Measurements from ENCODE around the gene STXBP6. TPM values are rescaled to one million over a fixed set of nuclear protein-coding genes. Genes with fewer than 3 reads are reported as not detected.

Gene STXBP6
- total RNA-seq, 1 experiment from 2014 or later, result 32.2 TPM

DNA sequence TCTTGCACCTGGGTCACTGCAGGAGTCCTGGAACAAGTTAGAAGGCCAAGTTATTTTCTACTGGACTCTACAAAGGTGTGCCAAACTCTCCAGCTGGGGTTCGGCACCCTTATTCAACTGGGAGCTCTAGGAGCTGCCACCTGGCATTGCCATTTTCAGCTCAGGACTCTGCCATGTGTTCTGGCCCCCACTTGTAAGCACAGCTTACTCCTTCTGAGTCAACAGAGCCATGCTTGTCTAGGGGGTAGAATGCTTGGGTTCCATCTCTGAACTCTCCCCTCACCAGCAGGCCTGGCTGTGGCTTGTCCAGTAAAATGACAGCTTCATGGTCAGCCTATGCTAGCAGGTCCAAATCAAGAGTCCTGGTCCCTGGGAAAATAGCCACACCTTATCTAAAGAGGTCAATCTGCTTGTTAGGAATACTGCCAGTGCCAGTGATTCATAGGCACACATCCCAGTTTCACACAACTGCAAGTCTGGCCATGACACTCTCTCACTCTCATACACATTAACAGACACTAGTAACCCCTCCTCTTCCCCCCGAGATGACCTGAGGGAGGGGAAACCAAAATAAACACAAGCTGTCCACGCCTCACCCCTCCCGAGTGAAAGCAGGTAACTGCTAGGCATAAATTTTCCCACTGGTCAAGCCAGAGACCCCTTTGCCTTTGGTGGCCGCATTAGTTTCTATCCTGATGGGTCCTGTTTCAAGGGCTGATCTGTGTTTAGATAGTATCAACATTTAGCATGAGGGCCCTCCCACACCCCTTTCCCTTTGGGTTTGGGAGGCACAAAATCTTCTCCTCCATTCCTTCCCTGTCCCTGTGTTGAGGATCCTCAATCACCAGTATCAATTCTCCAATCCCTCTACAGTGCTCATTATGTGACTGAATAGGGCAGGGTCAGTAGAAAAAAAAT is 233.7 kb downstream of the STXBP6 start:
- no peak overlapping the region for H3K4me3 ChIP-seq (ENCODE audit: low read depth, low read length)
- CTCF ChIA-PET, result interaction anchor here (0.8 to 2.5 kb wide), 3 partner anchors 9 to 421 kb away, joined by 4 to 13 read pairs (median 4); no protein-coding TSS in a partner anchor
- Mint-ChIP-seq H3K9me3 (ENCODE audit: unreplicated experiment) (no peaks in the 10 kb centered on the region), H3K4me3 (ENCODE audit: unreplicated experiment) (peak overlapping the region; percentile 1), H3K36me3 (ENCODE audit: insufficient read depth, unreplicated experiment) (peaks cover 17% of the 10 kb centered on the region), H3K4me1 (ENCODE audit: low read depth, unreplicated experiment) (peaks cover 33% of the 10 kb centered on the region), H3K27me3 (ENCODE audit: insufficient read depth, unreplicated experiment) (no peaks in the 10 kb centered on the region), H3K27ac (ENCODE audit: unreplicated experiment) (peak overlapping the region; percentile 32)
- TF ChIP-seq, protein P1, sequence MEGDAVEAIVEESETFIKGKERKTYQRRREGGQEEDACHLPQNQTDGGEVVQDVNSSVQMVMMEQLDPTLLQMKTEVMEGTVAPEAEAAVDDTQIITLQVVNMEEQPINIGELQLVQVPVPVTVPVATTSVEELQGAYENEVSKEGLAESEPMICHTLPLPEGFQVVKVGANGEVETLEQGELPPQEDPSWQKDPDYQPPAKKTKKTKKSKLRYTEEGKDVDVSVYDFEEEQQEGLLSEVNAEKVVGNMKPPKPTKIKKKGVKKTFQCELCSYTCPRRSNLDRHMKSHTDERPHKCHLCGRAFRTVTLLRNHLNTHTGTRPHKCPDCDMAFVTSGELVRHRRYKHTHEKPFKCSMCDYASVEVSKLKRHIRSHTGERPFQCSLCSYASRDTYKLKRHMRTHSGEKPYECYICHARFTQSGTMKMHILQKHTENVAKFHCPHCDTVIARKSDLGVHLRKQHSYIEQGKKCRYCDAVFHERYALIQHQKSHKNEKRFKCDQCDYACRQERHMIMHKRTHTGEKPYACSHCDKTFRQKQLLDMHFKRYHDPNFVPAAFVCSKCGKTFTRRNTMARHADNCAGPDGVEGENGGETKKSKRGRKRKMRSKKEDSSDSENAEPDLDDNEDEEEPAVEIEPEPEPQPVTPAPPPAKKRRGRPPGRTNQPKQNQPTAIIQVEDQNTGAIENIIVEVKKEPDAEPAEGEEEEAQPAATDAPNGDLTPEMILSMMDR (IDR thresholded peaks at IDR 0.05; ENCODE audit: insufficient read depth in 1 of 2, low read depth in 1 of 2, low read length in 1 of 2, severe bottlenecking in 1 of 2, unreplicated experiment in 1 of 2), result no peak
- DNase-seq, result peak; percentile 44 to 77
- 0 out of 2 replicates have a peak, but pooled peaks cover 2% of the 10 kb centered on the region for H3K36me3 ChIP-seq (ENCODE audit: control insufficient read depth, insufficient read depth, low read length)
- no TSS peak for BruUV-seq (replicated peaks)
- no peaks in the 10 kb centered on the region for H3K27me3 ChIP-seq (replicated peaks; ENCODE audit: control insufficient read depth, insufficient read depth, low read length)
- H3K4me1 ChIP-seq, result peaks cover 67% of the 10 kb centered on the region
- intact Hi-C loops (cut with micrococcal nuclease; ENCODE audit: unreplicated experiment), result loop anchor here (5.0 kb wide), 2 partner anchors 71 to 136 kb away; no protein-coding TSS in a partner anchor
- no peaks in the 10 kb centered on the region for H3K9me3 ChIP-seq
- POLR2A ChIA-PET, result no interaction called here

DNA sequence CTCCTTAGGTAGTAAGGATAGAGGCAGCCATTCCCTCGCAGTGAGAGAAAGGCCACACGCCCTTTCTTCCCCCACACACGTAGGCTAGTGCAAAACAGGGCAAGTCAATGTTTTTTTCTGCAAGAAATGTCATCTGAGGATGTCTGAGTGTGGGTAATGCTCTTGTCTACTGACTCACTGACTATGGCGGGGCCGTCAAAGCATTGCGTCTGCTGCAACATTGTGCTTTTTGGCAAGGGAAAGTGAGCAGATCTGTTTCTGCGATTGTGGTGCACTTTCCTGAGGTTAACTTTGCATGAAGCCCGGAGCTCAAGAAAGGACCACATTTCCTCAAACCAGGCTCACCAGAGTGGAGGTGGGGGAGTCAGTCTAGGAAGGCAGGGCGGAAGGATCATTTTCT is 234.4 kb downstream of the STXBP6 start:
- no peaks in the 10 kb centered on the region for H3K9me3 Mint-ChIP-seq (ENCODE audit: unreplicated experiment)
- TF ChIP-seq, protein P1 (IDR thresholded peaks at IDR 0.05; ENCODE audit: insufficient read depth in 1 of 2, low read depth in 1 of 2, low read length in 1 of 2, severe bottlenecking in 1 of 2, unreplicated experiment in 1 of 2), result no peak
- Histone ChIP-seq H3K9me3 (no peaks in the 10 kb centered on the region), H3K27me3 (replicated peaks; ENCODE audit: control insufficient read depth, insufficient read depth, low read length) (no peaks in the 10 kb centered on the region), H3K4me3 (ENCODE audit: low read depth, low read length) (no peak overlapping the region), H3K4me1 (peaks cover 66% of the 10 kb centered on the region), H3K36me3 (ENCODE audit: control insufficient read depth, insufficient read depth, low read length) (0 out of 2 replicates have a peak, but pooled peaks cover 2% of the 10 kb centered on the region)
- intact Hi-C loops (cut with micrococcal nuclease; ENCODE audit: unreplicated experiment), result loop anchor here (5.0 kb wide), 2 partner anchors 72 to 137 kb away; no protein-coding TSS in a partner anchor
- BruUV-seq (replicated peaks), result no TSS peak
- H3K27ac Mint-ChIP-seq (ENCODE audit: unreplicated experiment), result peak overlapping the region; percentile 32
- DNase-seq, result no peak
- no peak overlapping the region for H3K4me3 Mint-ChIP-seq (ENCODE audit: unreplicated experiment)
- ChIA-PET CTCF (interaction anchor here (0.8 to 1.0 kb wide), 2 partner anchors 226 to 422 kb away, joined by 4 read pairs; no protein-coding TSS in a partner anchor), POLR2A (no interaction called here)
- no peaks in the 10 kb centered on the region for H3K27me3 Mint-ChIP-seq (ENCODE audit: insufficient read depth, unreplicated experiment)
- H3K4me1 Mint-ChIP-seq (ENCODE audit: low read depth, unreplicated experiment), result peaks cover 35% of the 10 kb centered on the region
- peaks cover 18% of the 10 kb centered on the region for H3K36me3 Mint-ChIP-seq (ENCODE audit: insufficient read depth, unreplicated experiment)

DNA sequence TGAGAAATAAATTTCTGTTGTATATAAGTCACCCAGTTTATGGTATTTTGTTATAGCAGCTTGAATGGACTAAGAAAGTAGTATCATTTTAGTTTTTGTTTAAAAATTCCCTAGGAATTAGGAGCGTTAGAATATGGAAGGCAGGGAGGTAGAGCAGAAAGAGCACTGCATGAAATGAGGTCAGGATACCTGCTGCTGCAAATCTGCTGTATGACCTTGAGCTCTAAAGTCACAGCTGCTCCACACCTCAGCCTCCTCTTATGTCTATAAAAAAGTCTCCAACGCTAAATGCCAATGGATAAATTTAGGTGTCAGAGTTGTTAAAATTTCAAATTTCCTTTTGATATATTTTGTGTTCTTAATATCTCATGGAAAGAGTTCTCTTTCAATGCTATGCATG is 235.0 kb downstream of the STXBP6 start:
- TF ChIP-seq, protein P1 (IDR thresholded peaks at IDR 0.05; ENCODE audit: insufficient read depth in 1 of 2, low read depth in 1 of 2, low read length in 1 of 2, severe bottlenecking in 1 of 2, unreplicated experiment in 1 of 2), result no peak
- no peaks in the 10 kb centered on the region for H3K9me3 ChIP-seq
- POLR2A ChIA-PET, result no interaction called here
- BruUV-seq (replicated peaks), result no TSS peak
- Mint-ChIP-seq H3K36me3 (ENCODE audit: insufficient read depth, unreplicated experiment) (peaks cover 23% of the 10 kb centered on the region), H3K27ac (ENCODE audit: unreplicated experiment) (no peak overlapping the region), H3K4me1 (ENCODE audit: low read depth, unreplicated experiment) (peaks cover 41% of the 10 kb centered on the region), H3K9me3 (ENCODE audit: unreplicated experiment) (no peaks in the 10 kb centered on the region), H3K4me3 (ENCODE audit: unreplicated experiment) (no peak overlapping the region), H3K27me3 (ENCODE audit: insufficient read depth, unreplicated experiment) (no peaks in the 10 kb centered on the region)
- H3K4me3 ChIP-seq (ENCODE audit: low read depth, low read length), result no peak overlapping the region
- H3K27me3 ChIP-seq (replicated peaks; ENCODE audit: control insufficient read depth, insufficient read depth, low read length), result no peaks in the 10 kb centered on the region
- no peak for DNase-seq
- H3K36me3 ChIP-seq (ENCODE audit: control insufficient read depth, insufficient read depth, low read length), result 0 out of 2 replicates have a peak, but pooled peaks cover 2% of the 10 kb centered on the region
- peaks cover 69% of the 10 kb centered on the region for H3K4me1 ChIP-seq
- CTCF ChIA-PET, result no interaction called here
- intact Hi-C loops (cut with micrococcal nuclease; ENCODE audit: unreplicated experiment), result loop anchor here (5.0 kb wide), 2 partner anchors 72 to 137 kb away; no protein-coding TSS in a partner anchor

All from Caco-2 (cell line).